ENCODE measurements around the gene RRM1.
"Not testable (repeated sequence)": the region's sequence is repeated elsewhere in the genome, so short reads cannot be mapped to it uniquely, and the experiment has no call there.

Gene RRM1

GRCh38 chr11:4094348-4095291 lies at the start of gene RRM1:
Gene RRM1 (plus strand): TSS chr11:4094799. CDS start chr11:4095013, 214 bp downstream.
- peak; percentile 80 to 86 (median 84) for DNase-seq

- no peak for DNase-seq
Measured at GRCh38 chr11:4044976-4045646, 49.5 kb upstream of the RRM1 start.

- DNase-seq = no peak
Measured at GRCh38 chr11:4048340-4048739, 46.3 kb upstream of the RRM1 start.

GRCh38 chr11:4049006-4049405 lies 45.6 kb upstream of the RRM1 start:
- no peak for DNase-seq

- DNase-seq = no peak
Measured at GRCh38 chr11:4050138-4050537, 44.5 kb upstream of the RRM1 start.

- DNase-seq = not testable (repeated sequence)
Measured at GRCh38 chr11:4053200-4053599, 41.4 kb upstream of the RRM1 start.

- no peak for DNase-seq
Measured at GRCh38 chr11:4054643-4055042, 40.0 kb upstream of the RRM1 start.

GRCh38 chr11:4059424-4059823 lies 35.2 kb upstream of the RRM1 start:
- DNase-seq = no peak

GRCh38 chr11:4060182-4060923 lies 34.2 kb upstream of the RRM1 start:
- DNase-seq = no peak

- DNase-seq = no peak
Measured at GRCh38 chr11:4061700-4062099, 32.9 kb upstream of the RRM1 start.

- no peak for DNase-seq
Measured at GRCh38 chr11:4063348-4063747, 31.3 kb upstream of the RRM1 start.

- no peak for DNase-seq
Measured at GRCh38 chr11:4064278-4064955, 30.2 kb upstream of the RRM1 start.

GRCh38 chr11:4065086-4065485 lies 29.5 kb upstream of the RRM1 start:
- no peak for DNase-seq

GRCh38 chr11:4065601-4066377 lies 28.8 kb upstream of the RRM1 start:
- no peak for DNase-seq

- no peak for DNase-seq
Measured at GRCh38 chr11:4066910-4067309, 27.7 kb upstream of the RRM1 start.

- DNase-seq = no peak
Measured at GRCh38 chr11:4068962-4069361, 25.6 kb upstream of the RRM1 start.

- no peak for DNase-seq
Measured at GRCh38 chr11:4071325-4071724, 23.3 kb upstream of the RRM1 start.

- DNase-seq = no peak
Measured at GRCh38 chr11:4071914-4072313, 22.7 kb upstream of the RRM1 start.

- DNase-seq = peak in 1 of 4 experiments; percentile 5
Measured at GRCh38 chr11:4072668-4073285, 21.8 kb upstream of the RRM1 start.

GRCh38 chr11:4074266-4074665 lies 20.3 kb upstream of the RRM1 start:
- DNase-seq = no peak

GRCh38 chr11:4076774-4077173 lies 17.8 kb upstream of the RRM1 start:
- DNase-seq = no peak

- no peak for DNase-seq
Measured at GRCh38 chr11:4083198-4083597, 11.4 kb upstream of the RRM1 start.
